CD4-positive, alpha-beta T cell treated with Interleukin-1 beta for 1 hour (primary cell): Measurements from ENCODE around the gene NECTIN1.
A peak's percentile ranks its signal among the peaks of the same experiment; 100 is the strongest.

ENCODE experiments used
- DNase-seq, 2 donors: peaks; one replicate each; pipeline ENCODE4 v3.0.0-alpha.2; 2020 to 2022

Gene NECTIN1

GRCh38 chr11:119691020-119691666 lies 37.9 kb downstream of the NECTIN1 start:
- peak; percentile 23 to 27 for DNase-seq

- DNase-seq = no peak
Measured at GRCh38 chr11:119689302-119689701, 39.7 kb downstream of the NECTIN1 start.

GRCh38 chr11:119688356-119688755 lies 40.6 kb downstream of the NECTIN1 start:
- no peak for DNase-seq

GRCh38 chr11:119687373-119688046 lies 41.5 kb downstream of the NECTIN1 start:
- DNase-seq = no peak

- no peak for DNase-seq
Measured at GRCh38 chr11:119686177-119686882, 42.7 kb downstream of the NECTIN1 start.

- no peak for DNase-seq
Measured at GRCh38 chr11:119685111-119685746, 43.8 kb downstream of the NECTIN1 start.

GRCh38 chr11:119684361-119685110 lies 44.5 kb downstream of the NECTIN1 start:
- no peak for DNase-seq

- no peak for DNase-seq
Measured at GRCh38 chr11:119683783-119684182, 45.2 kb downstream of the NECTIN1 start.

- no peak for DNase-seq
Measured at GRCh38 chr11:119681361-119681910, 47.6 kb downstream of the NECTIN1 start.

GRCh38 chr11:119680541-119681360 lies 48.2 kb downstream of the NECTIN1 start:
- no peak for DNase-seq

GRCh38 chr11:119679346-119679745 lies 49.7 kb downstream of the NECTIN1 start:
- no peak for DNase-seq

- no peak for DNase-seq
Measured at GRCh38 chr11:119678351-119678750, 50.6 kb downstream of the NECTIN1 start.

GRCh38 chr11:119677840-119678239 lies 51.2 kb downstream of the NECTIN1 start:
- no peak for DNase-seq

- DNase-seq = no peak
Measured at GRCh38 chr11:119676461-119677020, 52.5 kb downstream of the NECTIN1 start.

GRCh38 chr11:119673759-119674336 lies 55.2 kb downstream of the NECTIN1 start:
- peak; percentile 7 to 41 for DNase-seq

- DNase-seq = no peak
Measured at GRCh38 chr11:119673052-119673758, 55.8 kb downstream of the NECTIN1 start.

- no peak for DNase-seq
Measured at GRCh38 chr11:119672597-119672996, 56.4 kb downstream of the NECTIN1 start.

GRCh38 chr11:119671561-119672015 lies 57.4 kb downstream of the NECTIN1 start:
- no peak for DNase-seq

GRCh38 chr11:119671051-119671450 lies 57.9 kb downstream of the NECTIN1 start:
- DNase-seq = no peak

GRCh38 chr11:119669487-119669886 lies 59.5 kb downstream of the NECTIN1 start:
- no peak for DNase-seq
